Fibroblast of the aortic adventitia (primary cell): Measurements from ENCODE around the gene NCS1. TPM values are rescaled to one million over a fixed set of nuclear protein-coding genes. Genes with fewer than 3 reads are reported as not detected.
"Not testable (repeated sequence)": the region's sequence is repeated elsewhere in the genome, so short reads cannot be mapped to it uniquely, and the experiment has no call there.

ENCODE experiments used
- DNase-seq: peaks from one replicate; pipeline ENCODE4 v3.0.0-alpha.2; 2010; ENCODE audit warnings: low read depth
- H3K4me3 ChIP-seq: 2 replicates; pipeline ENCODE4 v1.5.1; 2011; ENCODE audit warnings: low read depth, mild to moderate bottlenecking, control low read depth, low read length, moderate library complexity
- total RNA-seq: library from RNA; depleted of rRNA; stranded (reverse); fragments of >200 nt; gene quantifications from 2 replicates; pipeline ENCODE4 v1.2.3, GENCODE V29; 2012; ENCODE audit warnings: low replicate concordance
- TF ChIP-seq, protein P1 (sequence below): IDR thresholded peaks from 2 replicates; pipeline ENCODE4 v1.5.1; 2011; ENCODE audit warnings: mild to moderate bottlenecking, low read length, control low read depth, inconsistent platforms; ENCODE audit not compliant: insufficient read depth

Gene NCS1
- total RNA-seq, 1 donor, result 39.2 TPM

DNA sequence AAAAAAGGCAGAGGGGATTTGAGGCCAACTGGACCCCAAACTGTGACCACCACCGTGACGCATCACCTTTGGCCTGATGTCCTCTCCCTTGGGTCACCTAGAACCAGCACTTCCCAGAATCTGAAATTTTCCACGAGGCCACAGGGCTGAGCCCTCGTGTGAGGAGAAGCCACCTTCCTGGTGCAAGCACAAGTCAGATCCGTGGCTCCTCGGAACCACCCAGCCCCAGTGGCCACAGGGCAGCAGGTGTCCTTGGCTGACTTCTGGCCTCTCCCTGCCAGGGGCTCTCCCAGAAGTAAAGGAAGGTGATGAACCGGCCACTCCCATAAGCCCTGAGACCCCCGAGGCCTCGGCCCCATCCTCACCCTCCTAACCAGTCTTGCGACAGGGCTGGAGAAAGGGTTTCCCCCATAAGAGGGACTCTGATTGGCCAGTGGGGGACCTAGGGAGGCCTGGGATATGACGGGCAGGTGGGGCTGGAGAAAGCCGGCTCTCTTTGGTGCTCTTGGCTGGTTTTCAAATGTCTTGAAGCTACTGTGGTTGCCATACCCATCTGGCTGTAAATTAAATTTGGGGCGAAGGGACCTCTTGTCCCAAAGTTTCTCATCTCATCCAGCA lies 72.5 kb downstream of the NCS1 start:
- DNase-seq, result no peak
- TF ChIP-seq, protein P1, sequence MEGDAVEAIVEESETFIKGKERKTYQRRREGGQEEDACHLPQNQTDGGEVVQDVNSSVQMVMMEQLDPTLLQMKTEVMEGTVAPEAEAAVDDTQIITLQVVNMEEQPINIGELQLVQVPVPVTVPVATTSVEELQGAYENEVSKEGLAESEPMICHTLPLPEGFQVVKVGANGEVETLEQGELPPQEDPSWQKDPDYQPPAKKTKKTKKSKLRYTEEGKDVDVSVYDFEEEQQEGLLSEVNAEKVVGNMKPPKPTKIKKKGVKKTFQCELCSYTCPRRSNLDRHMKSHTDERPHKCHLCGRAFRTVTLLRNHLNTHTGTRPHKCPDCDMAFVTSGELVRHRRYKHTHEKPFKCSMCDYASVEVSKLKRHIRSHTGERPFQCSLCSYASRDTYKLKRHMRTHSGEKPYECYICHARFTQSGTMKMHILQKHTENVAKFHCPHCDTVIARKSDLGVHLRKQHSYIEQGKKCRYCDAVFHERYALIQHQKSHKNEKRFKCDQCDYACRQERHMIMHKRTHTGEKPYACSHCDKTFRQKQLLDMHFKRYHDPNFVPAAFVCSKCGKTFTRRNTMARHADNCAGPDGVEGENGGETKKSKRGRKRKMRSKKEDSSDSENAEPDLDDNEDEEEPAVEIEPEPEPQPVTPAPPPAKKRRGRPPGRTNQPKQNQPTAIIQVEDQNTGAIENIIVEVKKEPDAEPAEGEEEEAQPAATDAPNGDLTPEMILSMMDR, result no peak

DNA sequence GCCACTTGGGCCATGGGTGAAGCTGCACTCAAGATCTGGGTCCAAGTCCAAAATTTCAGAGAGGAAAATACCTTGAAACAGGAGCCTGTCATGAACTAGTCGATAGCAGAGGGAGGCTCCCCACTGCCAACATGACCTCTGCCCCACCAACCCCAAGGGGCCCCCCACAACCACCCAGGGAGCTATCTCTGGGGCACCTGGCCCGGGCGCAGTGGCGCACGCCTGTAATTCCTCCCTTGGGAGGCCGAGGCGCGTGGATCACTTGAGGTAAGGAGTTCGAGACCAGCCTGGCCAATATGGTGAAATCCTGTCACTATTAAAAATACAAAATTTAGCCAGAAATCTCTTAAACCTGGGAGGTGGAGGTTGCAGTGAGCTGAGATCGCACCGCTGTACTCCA lies 73.3 kb downstream of the NCS1 start:
- TF ChIP-seq, protein P1, result no peak
- H3K4me3 ChIP-seq, result no peak overlapping the region
- no peak for DNase-seq

More for the DNA sequence above, 72.5 kb downstream of the NCS1 start:
- no peak overlapping the region for H3K4me3 ChIP-seq

DNA sequence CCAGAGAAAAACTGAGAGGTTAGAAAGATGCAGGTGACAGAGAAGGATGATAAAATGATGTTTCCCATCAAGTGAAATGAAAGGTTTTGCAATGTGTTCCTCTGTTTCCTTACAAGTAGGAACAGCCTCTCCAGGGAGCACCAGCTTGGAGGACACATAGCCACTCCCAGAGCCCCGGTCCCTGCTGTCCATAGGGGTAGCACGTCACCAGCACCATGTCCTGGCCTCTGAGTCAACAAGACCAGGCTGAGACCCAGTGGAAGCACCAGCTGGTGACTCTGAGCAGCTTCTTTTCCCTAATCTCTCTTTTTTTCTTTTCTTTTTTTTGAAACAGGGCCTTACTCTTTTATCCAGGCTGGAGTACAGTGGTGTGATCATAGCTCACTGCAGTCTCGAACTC lies 73.9 kb downstream of the NCS1 start:
- H3K4me3 ChIP-seq, result no peak overlapping the region
- no peak for DNase-seq
- TF ChIP-seq, protein P1, result no peak

DNA sequence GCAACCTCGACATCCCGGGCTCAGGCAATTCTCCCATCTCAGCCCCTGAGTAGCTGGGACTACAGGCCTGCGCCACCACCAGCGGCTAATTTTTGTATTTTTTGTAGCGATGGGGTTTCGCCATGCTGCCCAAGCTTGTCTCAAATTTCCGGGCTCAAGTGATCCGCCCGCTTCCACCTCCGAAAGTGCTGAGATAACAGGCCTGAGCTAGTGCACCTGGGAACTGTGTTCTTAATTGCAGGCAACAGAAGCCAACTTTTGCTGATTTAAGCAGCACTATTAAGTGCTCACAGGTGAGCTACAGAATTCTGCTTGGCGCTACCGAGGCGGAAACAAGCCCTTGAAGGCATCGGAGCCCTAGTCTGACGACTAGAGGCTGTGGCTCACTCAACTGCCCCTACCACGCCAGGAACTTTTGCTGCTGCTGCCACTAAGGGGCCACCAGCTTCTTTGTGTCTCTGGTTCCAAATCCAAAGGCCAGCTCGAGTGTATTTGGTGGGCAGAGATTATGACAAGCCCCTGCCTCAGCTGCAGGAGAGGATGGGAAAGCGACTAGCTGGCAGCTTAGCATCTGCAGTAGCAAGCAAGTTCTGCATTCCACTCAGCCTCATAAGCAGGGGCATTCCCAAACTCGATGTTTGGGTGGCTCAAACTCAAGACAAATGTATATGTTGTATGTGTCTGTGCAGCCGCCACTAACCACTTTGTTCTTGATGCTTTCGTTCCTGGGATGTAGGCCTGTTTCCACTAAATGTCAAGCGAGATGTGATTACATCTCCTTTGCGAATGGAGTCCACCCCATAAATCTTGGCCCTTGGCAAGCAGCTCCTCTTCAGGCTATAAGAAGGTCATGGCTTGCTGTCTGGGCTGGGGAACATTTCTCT lies 82.8 kb downstream of the NCS1 start:
- TF ChIP-seq, protein P1, result no peak
- no peak for DNase-seq
- no peak overlapping the region for H3K4me3 ChIP-seq

DNA sequence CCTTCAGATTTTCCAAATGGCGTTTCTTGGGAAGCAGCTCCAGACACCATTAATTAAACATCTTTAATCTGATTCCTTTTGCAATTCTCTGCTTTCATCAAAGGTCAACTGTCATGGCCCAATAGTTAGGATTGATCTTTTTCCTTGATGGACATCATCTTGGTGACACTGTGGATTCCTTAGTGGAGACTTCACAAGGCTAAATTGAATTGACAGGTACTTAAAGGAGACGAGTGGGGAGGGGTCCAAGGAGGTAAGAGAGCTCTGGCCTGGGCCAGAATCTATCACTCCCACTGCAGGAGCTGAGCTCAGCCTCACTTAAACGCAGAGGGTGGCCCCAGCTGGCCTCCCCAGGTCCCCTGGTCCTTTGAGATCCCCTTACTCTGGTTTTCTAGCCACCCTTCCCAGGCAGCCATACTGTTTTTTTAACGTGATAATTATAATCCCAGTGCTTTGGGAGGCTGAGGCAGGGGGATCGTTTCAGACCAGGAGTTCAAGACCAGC lies 83.5 kb downstream of the NCS1 start:
- DNase-seq, result no peak
- TF ChIP-seq, protein P1, result no peak
- H3K4me3 ChIP-seq, result no peak overlapping the region

DNA sequence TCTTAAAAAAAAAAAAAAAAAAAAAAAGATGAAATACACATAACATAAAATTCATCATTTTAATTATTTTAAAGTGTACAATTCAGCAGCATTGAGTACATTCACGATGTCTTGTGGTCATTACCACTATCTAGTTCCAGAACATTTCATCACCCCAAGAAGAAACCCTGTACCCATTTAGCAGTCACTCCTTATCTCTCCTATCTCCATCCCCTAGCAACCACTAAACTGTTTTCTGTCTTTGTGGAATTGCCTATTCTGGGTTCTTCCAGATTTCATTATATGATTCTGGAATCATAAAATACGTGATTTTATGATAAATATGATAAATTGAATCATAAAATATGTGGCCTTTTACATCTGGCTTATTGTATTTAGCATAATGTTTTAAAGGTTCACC lies 84.4 kb downstream of the NCS1 start:
- TF ChIP-seq, protein P1, result no peak
- no peak overlapping the region for H3K4me3 ChIP-seq
- no peak for DNase-seq

DNA sequence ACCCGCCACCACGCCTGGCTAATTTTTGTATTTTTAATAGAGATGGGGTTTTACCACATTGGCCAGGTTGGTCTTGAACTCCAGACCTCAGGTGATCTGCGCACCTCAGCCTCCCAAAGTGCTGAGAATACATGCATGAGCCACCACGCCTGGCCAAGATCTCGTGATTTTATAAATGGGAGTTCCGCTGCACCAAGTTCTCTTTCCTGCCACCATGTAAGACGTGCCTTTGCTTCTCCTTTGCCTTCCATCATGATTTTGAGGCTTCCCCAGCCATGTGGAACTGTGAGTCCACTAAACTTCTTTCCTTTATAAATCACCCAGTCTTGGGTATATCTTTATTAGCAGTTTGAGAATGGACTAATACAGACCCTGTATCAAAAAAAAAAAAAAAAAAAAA lies 85.9 kb downstream of the NCS1 start:
- not testable (repeated sequence) for H3K4me3 ChIP-seq, DNase-seq
